Stimulated activated CD4-positive, alpha-beta T cell treated with anti-CD3 and anti-CD28 coated beads, Interleukin-15, amount 100 ng/mL, for 1 hour (primary cell): ENCODE measurements around the gene SRD5A3.
A peak's percentile ranks its signal among the peaks of the same experiment; 100 is the strongest.

Experiments used
- DNase-seq, 2 donors: peaks; one replicate each; pipeline ENCODE4 v3.0.0-alpha.2; 2020; ENCODE audit warnings: low read depth in 1 of 2, low spot score in 1 of 2

Gene SRD5A3

GRCh38 chr4:55373461-55373860, 27.4 kb downstream of the SRD5A3 start:
- DNase-seq = no peak

DNA sequence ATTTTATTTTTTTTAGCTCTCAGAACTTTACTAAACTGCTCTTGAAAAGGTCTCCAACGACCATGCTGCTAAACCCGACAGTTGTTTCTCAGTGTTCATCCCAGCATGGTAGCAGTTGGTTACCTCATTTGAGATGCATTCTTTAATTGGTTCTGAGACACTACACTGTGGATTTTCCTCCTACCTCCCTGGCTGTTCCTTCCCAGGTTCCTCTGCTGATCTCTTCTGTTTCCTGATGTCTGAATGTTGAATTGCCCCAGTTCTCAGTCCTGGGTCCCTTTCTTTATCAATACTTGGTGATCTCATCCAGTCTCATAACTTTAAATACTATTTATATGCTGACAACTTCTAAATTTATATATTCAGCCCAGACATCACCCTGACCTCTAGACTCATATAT, 30.7 kb downstream of the SRD5A3 start:
- DNase-seq = no peak

DNA sequence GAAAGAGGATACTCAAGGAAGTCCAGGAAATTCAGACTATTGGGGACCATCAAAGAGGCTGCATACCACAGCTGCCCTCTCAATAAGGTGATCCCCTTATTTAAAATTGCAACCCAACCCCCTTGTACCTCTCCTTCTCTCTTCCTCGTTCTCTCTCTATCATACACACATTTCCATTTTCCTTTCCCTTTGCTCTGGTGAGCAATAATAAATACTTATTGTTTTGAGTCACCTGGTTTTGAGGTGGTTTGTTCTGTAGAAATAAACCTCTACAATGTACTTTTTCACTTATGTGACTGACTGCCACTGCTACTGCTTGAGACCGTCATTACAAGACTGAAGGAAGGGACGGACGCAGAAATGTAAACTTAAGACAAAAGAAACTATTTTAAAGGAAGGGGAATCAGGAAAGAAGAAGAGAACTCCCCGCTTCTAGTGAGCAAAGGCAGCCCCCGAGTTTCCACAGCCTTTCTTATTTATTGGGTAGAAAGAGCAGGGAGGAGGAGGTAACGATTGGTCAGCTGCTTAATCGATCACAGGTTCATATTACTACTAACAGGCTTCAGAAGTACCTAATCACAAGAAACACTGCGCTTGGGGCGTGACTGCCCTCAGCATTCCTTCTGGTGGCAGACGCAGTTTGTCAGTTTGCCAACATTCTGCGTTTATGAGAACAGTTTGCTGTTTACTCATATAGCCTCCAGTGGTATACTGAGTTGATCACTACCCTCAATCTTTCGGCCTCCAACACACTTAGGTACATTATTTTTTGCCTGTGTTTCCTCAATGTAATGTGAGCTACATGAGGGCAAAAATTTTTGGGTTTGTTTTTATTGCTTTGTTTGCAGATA, 32.8 kb downstream of the SRD5A3 start:
- DNase-seq = no peak

- no peak for DNase-seq
Observed at GRCh38 chr4:55380576-55380975, 34.5 kb downstream of the SRD5A3 start.

DNA sequence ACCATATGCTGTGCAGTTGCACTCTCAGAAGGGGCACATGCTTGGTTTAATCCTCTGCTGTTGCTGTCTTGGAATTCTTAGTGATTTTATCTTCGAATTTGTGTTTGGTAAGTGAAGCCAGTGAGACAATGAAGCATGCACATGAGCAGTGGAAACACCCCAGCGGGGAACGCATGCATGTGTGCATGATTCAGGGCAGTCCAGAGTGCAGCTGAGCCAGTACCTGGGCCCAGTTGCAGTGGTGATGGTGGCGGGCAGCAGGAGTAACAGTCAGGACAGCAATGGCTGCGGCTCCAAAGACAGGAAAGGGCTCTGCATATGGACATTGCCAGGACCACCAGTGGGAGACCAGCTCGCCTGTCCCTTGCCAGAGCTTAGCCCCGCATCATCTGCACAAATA, 35.5 kb downstream of the SRD5A3 start:
- DNase-seq = no peak

DNA sequence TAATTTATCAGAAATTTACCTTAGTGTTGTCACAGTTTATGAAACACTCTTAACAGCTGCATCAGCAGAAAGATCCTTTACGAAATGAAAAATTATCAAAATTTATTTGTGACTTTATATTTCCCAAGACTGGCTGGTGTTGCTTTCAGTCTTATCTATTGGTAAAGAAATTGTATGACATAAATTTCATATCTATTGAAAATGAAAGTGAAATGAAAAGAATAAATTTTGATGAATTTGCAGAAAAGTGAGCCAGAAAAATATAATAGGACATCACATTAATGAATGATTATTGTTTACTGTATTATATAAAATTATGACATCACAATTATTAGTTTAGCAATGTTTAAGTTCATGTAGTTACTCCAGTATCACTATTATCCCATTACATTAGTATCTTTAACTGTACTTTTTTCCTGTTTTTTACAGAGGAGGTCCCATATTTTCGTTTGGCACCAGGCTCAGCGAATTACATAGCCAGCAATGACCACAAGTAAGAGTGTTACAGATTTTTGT, 36.5 kb downstream of the SRD5A3 start:
- no peak for DNase-seq

GRCh38 chr4:55385201-55385649, 39.2 kb downstream of the SRD5A3 start:
- no peak for DNase-seq

- DNase-seq = no peak
Observed at GRCh38 chr4:55386073-55386472, 40.0 kb downstream of the SRD5A3 start.

- DNase-seq = no peak
Observed at GRCh38 chr4:55386840-55387239, 40.8 kb downstream of the SRD5A3 start.

DNA sequence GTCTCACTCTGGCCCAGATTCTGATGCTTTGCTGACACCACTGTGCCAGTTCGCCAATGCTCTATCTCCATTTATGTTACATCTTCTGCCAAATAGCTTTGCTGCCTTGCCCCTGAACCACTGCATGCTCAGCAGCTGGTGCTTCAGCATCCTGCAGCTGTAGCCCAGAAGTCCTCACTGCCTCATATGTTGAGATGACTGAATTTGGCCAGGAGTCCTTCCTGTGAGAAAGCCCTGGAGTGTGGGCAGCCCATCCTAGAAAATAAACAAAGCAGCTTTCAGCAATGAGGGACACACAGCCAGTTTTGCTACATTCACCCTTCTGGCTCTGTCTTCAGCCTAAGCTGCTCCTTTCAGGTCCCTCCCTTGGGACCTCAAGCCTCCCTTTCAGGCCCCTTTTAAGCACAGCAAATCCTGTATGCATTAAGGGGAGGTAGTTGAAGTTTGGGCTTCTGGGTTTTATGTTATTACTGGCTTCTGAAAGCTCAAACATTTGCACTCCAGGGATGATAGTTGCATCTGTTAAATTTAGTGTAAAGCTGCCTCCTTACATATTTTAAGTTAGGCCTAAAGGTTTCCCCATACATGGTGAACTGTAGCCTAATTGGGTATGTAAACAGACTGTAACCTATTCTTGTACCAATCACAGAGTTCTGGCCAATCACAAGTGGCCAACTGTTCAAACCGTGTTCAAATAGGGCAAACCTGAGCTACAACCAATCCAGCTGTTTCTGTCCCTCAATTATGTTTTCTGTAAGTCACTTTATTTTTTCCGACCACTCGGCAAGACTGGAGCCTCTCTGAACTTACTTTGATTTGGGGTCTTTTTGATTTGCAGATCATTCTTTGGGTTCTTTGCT, 47.6 kb downstream of the SRD5A3 start:
- no peak for DNase-seq

- DNase-seq = no peak
Observed at GRCh38 chr4:55395218-55395528, 49.1 kb downstream of the SRD5A3 start.

- peak; percentile 70 to 84 for DNase-seq
Observed at GRCh38 chr4:55395529-55396307, 49.7 kb downstream of the SRD5A3 start, which contains the start of gene TMEM165. TMEM165 (plus strand) TSS chr4:55395957; CDS start chr4:55396190, 233 bp downstream.

- peak in 1 of 2 donors; percentile 18 for DNase-seq
Observed at GRCh38 chr4:55396308-55397125, 50.5 kb downstream of the SRD5A3 start.

- DNase-seq = no peak
Observed at GRCh38 chr4:55397126-55397436, 51.0 kb downstream of the SRD5A3 start.

DNA sequence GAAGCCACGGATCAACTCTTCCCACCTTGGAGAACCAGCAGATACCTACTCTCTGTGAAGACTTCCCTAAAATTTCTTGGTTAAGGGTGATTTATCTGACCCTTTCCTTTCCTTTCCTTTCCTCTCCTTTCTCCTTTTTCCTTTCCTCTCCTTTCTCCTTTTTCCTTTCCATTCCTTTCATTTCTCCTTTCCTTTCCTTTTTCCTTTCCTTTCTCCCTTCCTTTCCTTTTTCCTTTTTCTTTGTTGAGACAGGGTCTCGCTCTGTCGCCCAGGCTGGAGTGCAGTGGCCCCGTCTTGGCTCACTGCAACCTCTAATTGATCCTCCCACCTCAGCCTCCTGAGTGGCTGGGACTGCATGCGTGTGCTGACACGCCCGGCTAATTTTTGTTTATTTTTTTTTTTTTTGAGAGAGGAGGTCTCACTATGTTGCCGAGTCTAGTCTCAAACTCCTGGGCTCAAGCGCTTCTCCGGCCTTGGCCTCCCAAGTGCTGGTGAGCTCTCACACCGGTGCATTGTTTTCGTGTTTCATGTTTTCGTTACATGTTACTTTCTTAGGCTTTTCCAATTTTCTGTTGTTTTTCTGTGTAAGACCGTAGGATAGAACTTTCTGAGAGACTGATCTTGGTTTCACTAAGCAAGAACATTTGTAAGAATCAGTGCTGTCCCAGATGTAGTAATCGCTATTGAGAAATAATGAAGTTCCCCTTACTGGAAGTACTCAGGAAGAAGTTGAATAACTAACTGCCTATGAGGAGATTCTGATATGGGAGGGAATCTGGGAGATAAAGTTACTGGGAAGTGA, 51.7 kb downstream of the SRD5A3 start:
- no peak for DNase-seq

- DNase-seq = no peak
Observed at GRCh38 chr4:55398461-55398860, 52.4 kb downstream of the SRD5A3 start.

- DNase-seq = no peak
Observed at GRCh38 chr4:55398966-55399365, 52.9 kb downstream of the SRD5A3 start.

- DNase-seq = no peak
Observed at GRCh38 chr4:55399581-55399980, 53.5 kb downstream of the SRD5A3 start.

DNA sequence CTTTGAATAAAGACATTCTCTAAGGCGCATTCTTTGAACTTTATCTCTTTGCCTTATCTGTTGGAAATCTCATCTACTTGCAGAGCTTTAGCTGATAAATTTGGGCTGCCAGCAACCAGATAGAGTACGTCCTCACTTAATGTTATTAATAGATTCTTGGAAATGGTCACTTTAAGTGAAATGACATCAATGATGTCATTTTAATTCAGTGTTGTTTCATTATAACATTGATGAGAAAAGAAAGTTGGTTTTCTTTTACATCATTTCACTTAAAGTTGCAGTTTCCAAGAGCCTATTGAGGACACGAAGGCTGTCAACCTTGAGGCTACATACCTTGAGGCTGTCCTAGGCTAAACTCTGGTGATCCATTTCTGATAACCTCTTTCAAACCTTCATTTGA, 59.0 kb downstream of the SRD5A3 start:
- DNase-seq = no peak

DNA sequence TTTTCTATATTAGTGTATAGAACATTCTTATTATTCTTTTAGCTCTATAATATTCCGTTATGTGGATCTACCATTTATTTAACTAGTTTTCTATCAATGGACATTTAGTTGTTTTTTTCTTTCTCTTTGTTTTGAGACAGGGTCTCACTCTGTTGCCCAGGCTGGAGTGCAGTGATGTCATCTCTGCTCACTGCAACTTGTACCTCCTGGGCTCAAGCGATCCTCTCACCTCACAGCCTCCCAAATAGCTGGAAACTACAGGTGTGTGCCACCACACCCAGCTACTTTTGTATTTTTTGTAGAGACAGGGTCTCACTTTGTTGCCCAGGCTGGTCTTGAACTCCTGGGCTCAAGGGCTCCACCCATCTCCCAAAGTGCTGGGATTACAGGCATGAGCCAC, 60.5 kb downstream of the SRD5A3 start:
- no peak for DNase-seq
